Measurements from ENCODE around the gene GTSE1.

DNA sequence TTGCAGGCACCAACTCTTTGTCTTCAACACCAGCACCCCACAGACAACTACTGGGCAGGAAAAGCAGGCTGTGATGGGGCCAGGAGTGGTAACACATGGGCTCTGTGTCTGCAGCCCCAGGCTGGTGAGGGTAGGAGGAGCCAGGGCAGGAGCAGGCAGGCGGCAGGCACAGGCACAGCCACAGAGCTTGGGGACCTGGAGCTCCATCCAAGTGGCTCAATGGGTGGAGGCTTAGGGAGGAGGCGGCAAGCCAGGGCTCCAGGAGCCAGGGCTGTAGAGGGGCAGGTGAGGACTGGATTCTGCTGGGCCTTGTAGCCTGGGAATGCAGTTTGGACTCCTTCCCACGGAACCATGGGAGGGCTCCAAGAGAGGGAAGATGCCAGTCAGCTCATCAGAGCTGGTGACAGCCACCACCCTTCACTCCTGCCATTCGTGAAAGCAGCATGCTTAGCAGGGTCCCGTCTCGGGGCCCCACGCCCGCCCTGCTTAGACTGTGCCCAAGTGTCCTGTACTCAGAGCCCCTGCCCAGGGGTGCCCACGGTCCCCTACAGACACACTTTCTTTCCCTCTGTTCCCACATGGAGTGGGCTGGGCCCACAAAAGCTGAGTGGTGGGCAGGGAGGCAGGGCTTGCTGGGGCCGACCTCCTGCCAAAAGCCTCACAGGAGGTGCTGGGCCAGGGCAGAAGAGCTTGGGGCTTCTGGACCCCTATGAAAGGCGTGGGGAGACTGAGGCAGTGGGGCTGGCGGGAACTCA lies 16.4 kb upstream of the GTSE1 start:
- TF ChIP-seq POLR2A (IDR thresholded peaks at IDR 0.05; ENCODE audit: low read depth, low read length) = no peak
- TF ChIP-seq POLR2AphosphoS5 (IDR thresholded peaks at IDR 0.05; ENCODE audit: low read depth, low read length) = no peak
